Activated T-cell treated with anti-CD3 and anti-CD28 coated beads, Interleukin-2, amount 50 U/mL, for 72 hours (primary cell): ENCODE results near the gene NT5DC3. TPM values are rescaled to one million over a fixed set of nuclear protein-coding genes. Genes with fewer than 3 reads are reported as not detected.

Source experiments
- ATAC-seq, 2 donors: fragments of 150-1000 bp; cut with Tn5 transposase; replicated peaks in 1 of 2; 2 replicates each; pipeline ENCODE4 v1.10.0; 2021; ENCODE audit warnings: moderate library complexity in 2 of 2, mild to moderate bottlenecking in 1 of 2
- DNase-seq, 2 donors: peaks; one replicate each; pipeline ENCODE4 v3.0.0; 2021 to 2022; ENCODE audit warnings: mixed read lengths in 1 of 2
- H3K27ac Mint-ChIP-seq: one replicate; pipeline ENCODE4 v1.8.0; 2022; ENCODE audit warnings: mild to moderate bottlenecking, moderate library complexity, mixed read lengths
- H3K27me3 Mint-ChIP-seq: one replicate; pipeline ENCODE4 v1.8.0; 2022; ENCODE audit warnings: low read depth, mixed read lengths
- H3K36me3 Mint-ChIP-seq, 2 donors: one replicate each; pipeline ENCODE4 v1.8.0; 2022; ENCODE audit warnings: mixed read lengths in 2 of 2, mild to moderate bottlenecking in 1 of 2; ENCODE audit not compliant: insufficient read depth in 2 of 2
- H3K4me1 Mint-ChIP-seq: one replicate; pipeline ENCODE4 v1.8.0; 2022; ENCODE audit warnings: low read depth, mixed read lengths
- H3K4me3 Mint-ChIP-seq, 2 donors: one replicate each; pipeline ENCODE4 v1.8.0; 2022; ENCODE audit warnings: mild to moderate bottlenecking in 2 of 2, mixed read lengths in 2 of 2, moderate library complexity in 2 of 2
- H3K9me3 Mint-ChIP-seq, 2 donors: one replicate each; pipeline ENCODE4 v1.8.0; 2022; ENCODE audit warnings: mixed read lengths in 2 of 2
- total RNA-seq, 2 donors: library from RNA; stranded (reverse); gene quantifications; one replicate each; pipeline ENCODE4 v1.2.3, GENCODE V29; 2022

NT5DC3 gene
- total RNA-seq, 2 donors from 2014 or later = 5.6 to 8.0 TPM

DNA sequence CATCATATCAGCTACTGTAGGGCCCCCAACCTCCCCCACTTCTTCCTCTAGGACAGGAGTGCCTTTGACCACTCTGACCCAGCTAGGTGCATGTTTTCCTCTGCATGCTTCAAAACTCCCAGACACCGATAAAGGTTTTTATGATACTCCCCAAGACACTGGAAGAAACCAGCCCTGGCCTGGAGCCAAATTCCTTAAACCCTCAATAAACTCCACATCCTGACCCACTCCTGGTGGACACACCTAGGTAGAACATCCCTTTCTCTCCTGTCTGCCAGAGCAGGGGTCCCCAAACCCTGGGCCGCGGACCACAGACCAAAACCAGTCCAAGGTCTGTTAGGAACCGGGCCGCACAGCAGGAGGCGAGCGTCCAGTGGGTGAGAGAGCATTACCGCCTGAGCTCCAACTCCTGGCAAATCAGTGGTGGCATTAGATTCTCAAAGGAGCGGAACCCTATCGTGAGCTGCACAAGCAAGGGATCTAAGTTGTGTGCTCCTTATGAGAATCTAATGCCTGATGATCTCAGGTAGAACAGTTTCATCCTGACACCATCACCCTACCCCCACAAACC, 49.6 kb downstream of the NT5DC3 start:
- DNase-seq (no peak), ATAC-seq (no peak)
- no peaks in the 10 kb centered on the region for H3K4me1 Mint-ChIP-seq
- H3K36me3 Mint-ChIP-seq = peaks cover 3% of the 10 kb centered on the region in 2 donors
- H3K9me3 Mint-ChIP-seq = no peaks in the 10 kb centered on the region
- no peak overlapping the region for H3K4me3 Mint-ChIP-seq
- H3K27me3 Mint-ChIP-seq = no peaks in the 10 kb centered on the region
- no peak overlapping the region for H3K27ac Mint-ChIP-seq

DNA sequence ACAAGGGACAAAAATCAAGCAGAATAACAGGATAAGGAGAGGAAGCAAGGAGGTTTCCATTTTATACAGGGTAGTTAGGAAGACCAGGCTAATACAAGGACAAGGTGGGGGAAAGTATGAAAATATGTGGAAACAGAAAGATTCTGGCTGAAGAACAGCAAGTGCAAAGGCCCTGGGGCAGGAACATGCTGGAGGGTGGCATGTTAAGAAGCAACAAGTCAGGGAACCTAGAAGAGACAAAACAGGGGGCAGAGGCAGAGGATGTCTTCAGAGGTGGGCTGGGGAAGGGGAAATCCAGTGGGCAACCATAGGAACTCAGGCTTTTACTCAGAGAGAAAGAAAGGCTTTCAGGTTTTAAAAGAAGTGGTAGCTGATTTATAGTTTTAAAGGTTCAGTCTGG, 54.8 kb downstream of the NT5DC3 start:
- DNase-seq (no peak), ATAC-seq (no peak)
- H3K9me3 Mint-ChIP-seq = no peaks in the 10 kb centered on the region
- peaks cover 5 to 7% of the 10 kb centered on the region in 2 donors for H3K36me3 Mint-ChIP-seq
- H3K27me3 Mint-ChIP-seq = no peaks in the 10 kb centered on the region
- H3K27ac Mint-ChIP-seq = no peak overlapping the region
- H3K4me3 Mint-ChIP-seq = no peak overlapping the region
- no peaks in the 10 kb centered on the region for H3K4me1 Mint-ChIP-seq

DNA sequence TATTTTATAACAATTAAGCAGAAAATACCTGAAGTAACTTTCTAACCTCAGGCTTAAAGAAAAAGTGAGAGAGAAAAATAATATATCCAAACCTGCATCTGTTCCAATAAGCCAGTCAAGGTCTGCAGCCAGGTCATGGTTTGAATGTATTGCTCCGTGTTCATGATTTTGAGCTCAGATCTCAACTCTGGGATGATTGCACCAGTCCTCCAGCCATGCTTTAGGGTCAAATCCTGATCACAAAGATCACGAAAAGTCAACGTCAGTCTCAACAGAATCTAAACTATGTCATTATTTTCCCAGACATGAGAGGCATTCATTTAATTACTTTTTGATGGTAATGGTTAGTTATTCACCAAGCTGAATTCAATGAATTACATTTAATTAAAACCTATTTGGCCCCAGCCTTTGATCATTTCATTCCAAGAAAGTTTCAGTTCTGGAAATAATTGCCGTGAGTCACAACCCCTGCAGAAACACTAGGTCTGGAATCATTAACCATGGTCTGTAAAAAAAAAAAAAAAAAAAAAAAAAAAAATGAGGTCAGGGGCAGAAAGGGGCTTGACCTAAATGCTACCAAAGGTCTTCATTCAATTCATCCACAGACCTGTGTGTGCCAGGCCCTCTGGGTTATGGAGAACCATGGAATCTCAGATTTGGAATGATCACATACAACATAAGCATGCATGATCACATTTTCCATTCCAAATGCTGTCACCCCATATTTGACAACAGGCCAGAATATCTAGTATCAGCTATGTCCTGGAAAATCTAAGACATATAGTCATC, 55.6 kb downstream of the NT5DC3 start:
- no peaks in the 10 kb centered on the region for H3K27me3 Mint-ChIP-seq

DNA sequence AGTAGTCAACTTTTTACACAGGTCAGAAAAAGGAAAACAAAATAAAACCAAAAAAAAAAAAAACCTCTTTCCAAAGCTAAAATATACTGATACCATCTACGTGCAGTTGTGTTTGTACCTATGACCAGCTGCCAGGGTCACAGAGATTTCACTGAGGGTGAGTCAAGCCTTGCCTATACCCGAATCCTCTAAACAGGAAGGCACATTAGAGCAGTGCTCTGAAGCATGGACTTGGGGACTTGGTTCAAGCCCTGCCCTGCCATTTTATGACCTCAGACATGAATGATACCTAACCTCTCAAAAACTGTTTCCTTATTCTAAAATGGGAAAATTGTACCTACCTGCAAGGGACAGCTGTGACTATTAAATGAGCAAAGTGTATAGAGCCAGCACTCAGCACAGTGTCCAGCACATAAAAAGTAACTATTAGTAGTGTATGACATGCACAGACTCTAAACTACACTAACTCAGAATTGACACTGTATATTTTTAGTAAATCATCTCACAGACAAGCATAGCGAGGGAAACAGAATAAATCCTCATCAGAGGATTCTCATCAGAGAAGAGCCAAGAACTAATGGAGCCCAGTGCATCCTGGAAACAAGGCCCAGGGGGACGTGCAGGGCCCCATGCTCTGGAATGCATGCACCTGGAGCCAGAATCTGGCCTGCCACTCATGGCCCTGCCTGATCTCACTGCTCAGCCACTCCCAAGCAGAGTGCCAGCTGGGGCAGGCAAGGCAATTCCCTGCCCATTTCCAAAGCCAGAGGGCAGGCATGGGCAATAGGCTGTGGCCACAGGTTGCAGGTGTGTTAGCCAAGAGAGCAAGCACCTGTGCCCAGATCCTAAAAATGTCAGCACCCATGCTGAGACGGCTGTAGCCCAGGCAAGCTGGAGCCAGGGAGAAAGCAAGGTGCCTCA, 57.0 kb downstream of the NT5DC3 start:
- peaks cover 5 to 7% of the 10 kb centered on the region in 2 donors for H3K36me3 Mint-ChIP-seq
- H3K4me3 Mint-ChIP-seq = no peak overlapping the region
- ATAC-seq = no peak
- no peak for DNase-seq
- no peak overlapping the region for H3K27ac Mint-ChIP-seq
- no peaks in the 10 kb centered on the region for H3K4me1 Mint-ChIP-seq
- no peaks in the 10 kb centered on the region for H3K9me3 Mint-ChIP-seq
- H3K27me3 Mint-ChIP-seq = no peaks in the 10 kb centered on the region

More for the DNA sequence above, 55.6 kb downstream of the NT5DC3 start:
- Mint-ChIP-seq H3K4me3 (no peak overlapping the region), H3K27ac (no peak overlapping the region), H3K9me3 (no peaks in the 10 kb centered on the region), H3K4me1 (no peaks in the 10 kb centered on the region), H3K36me3 (peaks cover 5 to 7% of the 10 kb centered on the region in 2 donors)
- DNase-seq (no peak), ATAC-seq (no peak)

GRCh38 chr12:103782399-103782798, 58.6 kb downstream of the NT5DC3 start:
- no peak overlapping the region for H3K4me3 Mint-ChIP-seq
- ATAC-seq (no peak), DNase-seq (no peak)
- no peaks in the 10 kb centered on the region for H3K27me3 Mint-ChIP-seq
- peaks cover 6 to 9% of the 10 kb centered on the region in 2 donors for H3K36me3 Mint-ChIP-seq
- H3K9me3 Mint-ChIP-seq = no peaks in the 10 kb centered on the region
- H3K4me1 Mint-ChIP-seq = no peaks in the 10 kb centered on the region
- H3K27ac Mint-ChIP-seq = no peak overlapping the region

- ATAC-seq = no peak
- H3K4me1 Mint-ChIP-seq = no peaks in the 10 kb centered on the region
- H3K27me3 Mint-ChIP-seq = no peaks in the 10 kb centered on the region
- peaks cover 4 to 9% of the 10 kb centered on the region in 2 donors for H3K36me3 Mint-ChIP-seq
- no peak overlapping the region for H3K4me3 Mint-ChIP-seq
- H3K27ac Mint-ChIP-seq = no peak overlapping the region
- DNase-seq = no peak
- no peaks in the 10 kb centered on the region for H3K9me3 Mint-ChIP-seq
Measured at GRCh38 chr12:103780992-103781391, 60.0 kb downstream of the NT5DC3 start.

DNA sequence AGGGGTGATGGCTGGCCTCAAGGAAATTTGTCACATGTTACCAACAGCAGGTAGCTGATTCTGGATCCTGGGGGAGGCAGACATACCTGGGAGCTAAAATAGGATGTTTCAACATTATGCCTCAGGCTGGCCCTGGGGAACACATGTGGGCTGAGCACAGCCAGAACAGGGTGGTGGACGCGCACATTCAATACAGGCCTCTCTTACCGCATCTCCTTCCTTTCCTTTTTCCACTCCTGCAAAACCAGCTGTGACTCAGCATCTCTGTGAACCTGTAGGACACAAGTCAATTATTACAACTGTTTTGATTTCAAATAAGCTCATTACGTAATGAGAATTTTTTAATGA, 61.0 kb downstream of the NT5DC3 start:
- no peak for ATAC-seq
- H3K4me3 Mint-ChIP-seq = no peak overlapping the region

DNA sequence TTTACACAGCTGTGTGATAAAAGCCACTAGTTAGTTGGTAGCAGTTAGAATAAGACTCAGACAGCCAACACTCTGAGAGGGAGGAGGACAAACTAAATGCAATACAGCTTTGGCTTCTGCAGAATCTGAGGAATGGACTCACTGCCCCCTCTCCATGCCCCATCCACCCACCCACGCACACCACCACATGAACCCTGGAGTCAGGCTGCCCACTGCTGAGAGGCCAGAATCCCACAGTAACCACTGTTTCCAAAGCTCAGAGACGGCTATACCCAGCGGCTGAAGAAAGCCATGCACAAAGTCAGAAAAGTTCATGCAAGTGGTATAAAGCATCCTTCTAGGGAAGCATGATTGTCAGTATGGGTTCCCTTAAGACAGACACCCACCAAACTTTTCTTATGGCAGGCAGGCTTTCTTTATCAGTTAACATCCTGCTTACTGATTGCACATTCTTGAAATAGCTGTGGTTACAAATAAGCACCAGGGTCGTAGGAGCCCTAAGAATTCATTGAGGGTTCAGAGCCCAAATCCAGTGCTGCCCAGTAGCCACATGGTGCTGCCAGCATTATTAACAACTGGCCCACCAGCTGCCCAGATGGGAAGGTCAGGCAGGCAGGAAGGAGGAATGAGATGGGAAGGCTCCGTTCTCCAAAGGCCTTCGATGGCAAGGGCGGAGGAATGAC, 61.5 kb downstream of the NT5DC3 start:
- DNase-seq = no peak
- H3K27ac Mint-ChIP-seq = no peak overlapping the region
- no peaks in the 10 kb centered on the region for H3K27me3 Mint-ChIP-seq
- peaks cover 3 to 9% of the 10 kb centered on the region in 2 donors for H3K36me3 Mint-ChIP-seq
- H3K9me3 Mint-ChIP-seq = no peaks in the 10 kb centered on the region
- no peak for ATAC-seq
- no peaks in the 10 kb centered on the region for H3K4me1 Mint-ChIP-seq
- H3K4me3 Mint-ChIP-seq = no peak overlapping the region

More for the DNA sequence above, 61.0 kb downstream of the NT5DC3 start:
- Mint-ChIP-seq H3K27me3 (no peaks in the 10 kb centered on the region), H3K4me1 (no peaks in the 10 kb centered on the region), H3K9me3 (no peaks in the 10 kb centered on the region), H3K27ac (no peak overlapping the region), H3K36me3 (peaks cover 3 to 9% of the 10 kb centered on the region in 2 donors)
- no peak for DNase-seq

GRCh38 chr12:103778781-103779180, 62.3 kb downstream of the NT5DC3 start:
- Mint-ChIP-seq H3K9me3 (no peaks in the 10 kb centered on the region), H3K4me1 (no peaks in the 10 kb centered on the region), H3K36me3 (peaks cover 1 to 6% of the 10 kb centered on the region in 2 donors), H3K27me3 (no peaks in the 10 kb centered on the region), H3K4me3 (no peak overlapping the region), H3K27ac (no peak overlapping the region)
- DNase-seq (no peak), ATAC-seq (no peak)

DNA sequence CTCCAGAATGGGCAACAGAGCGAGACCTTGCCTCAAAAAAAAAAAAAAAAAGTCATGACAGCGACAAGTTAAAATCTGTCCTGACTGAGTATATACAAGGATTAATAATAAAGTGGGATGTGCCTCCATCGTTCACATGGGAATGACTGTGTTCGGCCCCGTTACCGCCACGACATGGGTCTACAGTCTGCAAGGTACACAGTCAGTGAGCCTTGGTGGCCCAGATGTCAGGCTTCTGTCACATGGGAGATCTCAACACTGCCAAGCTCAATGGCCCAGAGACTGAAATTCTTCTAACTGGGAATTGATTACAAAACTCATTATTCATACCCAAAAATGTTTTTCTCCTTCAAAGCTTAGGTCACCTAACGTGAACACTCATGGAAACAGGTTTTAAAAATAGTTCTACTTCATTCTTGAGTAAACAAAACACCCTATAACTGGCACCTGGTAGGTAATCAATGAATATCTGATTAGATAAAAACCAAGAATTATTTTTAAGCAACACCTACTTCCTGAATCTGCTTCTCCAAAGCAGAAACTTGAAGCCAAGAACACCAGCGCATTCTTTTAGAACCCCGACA, 66.0 kb downstream of the NT5DC3 start:
- Mint-ChIP-seq H3K4me3 (no peak overlapping the region), H3K27me3 (no peaks in the 10 kb centered on the region), H3K27ac (no peak overlapping the region), H3K36me3 (peaks cover 1 to 2% of the 10 kb centered on the region in 2 donors), H3K4me1 (no peaks in the 10 kb centered on the region), H3K9me3 (no peaks in the 10 kb centered on the region)
- DNase-seq = no peak
- ATAC-seq = no peak

DNA sequence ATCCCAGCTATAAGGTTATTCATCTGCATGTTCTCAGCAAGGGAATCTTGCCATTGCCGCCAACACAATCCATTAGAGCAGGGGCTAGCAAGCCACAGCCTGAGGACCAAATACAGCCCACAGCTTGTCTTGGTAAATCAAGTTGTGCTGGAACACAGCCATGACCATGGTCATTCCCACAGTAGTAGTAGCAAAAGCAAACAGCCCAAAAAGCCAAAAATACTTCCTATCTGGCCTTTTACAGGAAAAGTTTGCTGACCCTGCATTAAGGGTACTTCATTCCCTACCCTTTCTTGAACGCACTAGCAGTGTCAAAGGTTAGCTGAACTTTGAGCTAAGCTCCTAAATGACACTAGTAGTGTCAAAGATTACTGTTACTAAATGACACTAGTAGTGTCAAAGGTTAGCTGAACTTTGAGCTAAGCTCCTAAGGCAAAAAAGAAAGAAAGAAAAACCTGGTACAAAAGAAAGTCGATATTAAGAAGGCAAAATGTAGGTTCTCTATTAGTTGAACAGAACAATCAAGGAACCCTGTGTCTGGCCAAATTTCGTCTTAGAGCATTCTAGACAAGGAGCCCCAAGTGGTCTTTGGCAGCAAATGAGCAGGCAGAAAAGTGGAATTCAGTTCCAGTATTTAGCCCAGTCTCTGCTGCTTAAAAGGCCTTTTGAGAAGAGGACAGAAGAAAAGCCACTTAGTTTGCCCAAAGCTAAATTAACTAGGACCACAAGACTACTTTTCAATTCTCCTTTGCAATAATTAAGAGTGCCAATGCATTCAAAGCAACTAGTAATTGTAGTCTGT, 67.7 kb downstream of the NT5DC3 start:
- Mint-ChIP-seq H3K36me3 (peaks cover 0 to 2% of the 10 kb centered on the region in 2 donors), H3K4me3 (no peak overlapping the region), H3K4me1 (no peaks in the 10 kb centered on the region), H3K27me3 (no peaks in the 10 kb centered on the region), H3K27ac (no peak overlapping the region), H3K9me3 (no peaks in the 10 kb centered on the region)
- DNase-seq (no peak), ATAC-seq (no peak)
